NCI-H345 (cell line): ENCODE data around the gene TLK2.
"Not testable (repeated sequence)": the region's sequence is repeated elsewhere in the genome, so short reads cannot be mapped to it uniquely, and the experiment has no call there.

Experiments
- DNase-seq: peaks from one replicate; lab custom pipeline; 2025; lab: John Stamatoyannopoulos, UW

The TLK2 gene

GRCh38 chr17:62478424-62478879 is at the start of gene TLK2:
Gene TLK2 (plus strand): TSS chr17:62478825. CDS start chr17:62481126, 2,301 bp downstream.
- peak; percentile 75 for DNase-seq

- not testable (repeated sequence) for DNase-seq
Observed at GRCh38 chr17:62435251-62435650, 43.4 kb upstream of the TLK2 start.

GRCh38 chr17:62441181-62441580 is 37.4 kb upstream of the TLK2 start:
- not testable (repeated sequence) for DNase-seq

GRCh38 chr17:62444063-62444462 is 34.6 kb upstream of the TLK2 start:
- DNase-seq: no peak

- DNase-seq: not testable (repeated sequence)
Observed at GRCh38 chr17:62445791-62446190, 32.8 kb upstream of the TLK2 start.

GRCh38 chr17:62452195-62452594 is 26.4 kb upstream of the TLK2 start:
- not testable (repeated sequence) for DNase-seq

GRCh38 chr17:62453041-62453440 is 25.6 kb upstream of the TLK2 start:
- not testable (repeated sequence) for DNase-seq

- not testable (repeated sequence) for DNase-seq
Observed at GRCh38 chr17:62453656-62454055, 25.0 kb upstream of the TLK2 start.

- not testable (repeated sequence) for DNase-seq
Observed at GRCh38 chr17:62454111-62454510, 24.5 kb upstream of the TLK2 start.

GRCh38 chr17:62456016-62456415 is 22.6 kb upstream of the TLK2 start:
- DNase-seq: no peak

- DNase-seq: not testable (repeated sequence)
Observed at GRCh38 chr17:62458483-62458882, 20.1 kb upstream of the TLK2 start.

- not testable (repeated sequence) for DNase-seq
Observed at GRCh38 chr17:62464422-62464821, 14.2 kb upstream of the TLK2 start.

- not testable (repeated sequence) for DNase-seq
Observed at GRCh38 chr17:62465271-62465670, 13.4 kb upstream of the TLK2 start.

- peak; percentile 92 for DNase-seq
Observed at GRCh38 chr17:62470666-62471379, 7.8 kb upstream of the TLK2 start.

GRCh38 chr17:62471380-62471880 is 7.2 kb upstream of the TLK2 start:
- DNase-seq: not testable (repeated sequence)

GRCh38 chr17:62473030-62473982 is 5.3 kb upstream of the TLK2 start:
- DNase-seq: peak; percentile 2

- DNase-seq: not testable (repeated sequence)
Observed at GRCh38 chr17:62477111-62477510, 1.5 kb upstream of the TLK2 start.

GRCh38 chr17:62477718-62478408 is 762 bp upstream of the TLK2 start:
- peak; percentile 39 for DNase-seq

GRCh38 chr17:62478880-62479638 is 434 bp downstream of the TLK2 start:
- DNase-seq: not testable (repeated sequence)

GRCh38 chr17:62479639-62480258 is 1.1 kb downstream of the TLK2 start:
- DNase-seq: peak; percentile 19

GRCh38 chr17:62482553-62482952 is 3.9 kb downstream of the TLK2 start:
- not testable (repeated sequence) for DNase-seq
